Progenitor cell of endocrine pancreas (in vitro differentiated cells): ENCODE measurements around the gene POC1A. TPM values are rescaled to one million over a fixed set of nuclear protein-coding genes. Genes with fewer than 3 reads are reported as not detected.

ENCODE experiments used
- DNase-seq: peaks from one replicate; pipeline ENCODE4 v3.0.0; 2021; ENCODE audit warnings: low spot score; ENCODE audit not compliant: unreplicated experiment
- H3K27ac Mint-ChIP-seq: 2 replicates; pipeline ENCODE4 v1.8.0; 2021; ENCODE audit warnings: mild to moderate bottlenecking, moderate library complexity, mixed read lengths
- H3K27me3 Mint-ChIP-seq: 2 replicates; pipeline ENCODE4 v1.8.0; 2021; ENCODE audit warnings: mixed read lengths
- H3K36me3 Mint-ChIP-seq: 2 replicates; pipeline ENCODE4 v1.8.0; 2022; ENCODE audit warnings: mixed read lengths; ENCODE audit not compliant: insufficient read depth
- H3K4me1 Mint-ChIP-seq: 2 replicates; pipeline ENCODE4 v1.8.0; 2021; ENCODE audit warnings: low read depth, mixed read lengths
- H3K4me3 Mint-ChIP-seq: 2 replicates; pipeline ENCODE4 v1.8.0; 2021; ENCODE audit warnings: low read depth, mild to moderate bottlenecking, moderate library complexity, mixed read lengths
- H3K9me3 Mint-ChIP-seq: 2 replicates; pipeline ENCODE4 v1.8.0; 2021; ENCODE audit warnings: low read depth, mixed read lengths
- CTCF ChIP-seq: fragments of 200-600 bp; sonication (generic); IDR thresholded peaks from one replicate; pipeline ENCODE4 v1.5.0; 2021; ENCODE audit warnings: antibody characterized with exemption, mild to moderate bottlenecking; ENCODE audit not compliant: unreplicated experiment
- total RNA-seq: library from RNA; stranded (reverse); gene quantifications from 2 replicates; pipeline ENCODE4 v1.2.1, GENCODE V29; 2021

The POC1A gene
- total RNA-seq, 1 donor from 2014 or later: 14.5 TPM

DNA sequence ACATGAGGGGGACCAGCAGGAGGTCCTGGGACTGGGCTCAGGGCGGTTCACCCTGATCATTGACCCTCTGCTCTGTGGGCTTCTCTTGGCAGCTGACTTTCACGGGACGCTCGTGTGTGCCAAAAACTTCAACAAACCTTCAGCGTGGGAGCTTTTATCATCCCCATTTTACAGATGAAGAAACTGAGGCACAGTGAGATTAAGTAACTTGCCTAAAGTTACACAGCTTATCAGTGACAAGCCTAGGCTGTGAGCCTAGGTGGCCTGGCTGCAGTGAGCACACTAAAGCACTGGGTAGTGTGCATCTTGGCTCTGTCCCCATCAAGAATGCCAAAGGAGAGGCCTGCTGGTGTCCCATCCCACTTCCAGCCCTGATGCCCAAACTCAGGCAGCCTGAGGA is 74.3 kb downstream of the POC1A start:
- H3K27me3 Mint-ChIP-seq: peaks cover 9% of the 10 kb centered on the region
- no peak overlapping the region for H3K4me3 Mint-ChIP-seq
- H3K27ac Mint-ChIP-seq: no peak overlapping the region
- no peaks in the 10 kb centered on the region for H3K9me3 Mint-ChIP-seq
- TF ChIP-seq CTCF: no peak
- no peak for DNase-seq
- no peaks in the 10 kb centered on the region for H3K36me3 Mint-ChIP-seq
- peaks cover 15% of the 10 kb centered on the region for H3K4me1 Mint-ChIP-seq

GRCh38 chr3:52078781-52079560 is 75.3 kb downstream of the POC1A start:
- Mint-ChIP-seq H3K27me3 (peaks cover 9% of the 10 kb centered on the region), H3K4me1 (peaks cover 15% of the 10 kb centered on the region), H3K27ac (no peak overlapping the region), H3K4me3 (no peak overlapping the region), H3K9me3 (no peaks in the 10 kb centered on the region), H3K36me3 (no peaks in the 10 kb centered on the region)
- no peak for DNase-seq
- TF ChIP-seq CTCF: no peak

DNA sequence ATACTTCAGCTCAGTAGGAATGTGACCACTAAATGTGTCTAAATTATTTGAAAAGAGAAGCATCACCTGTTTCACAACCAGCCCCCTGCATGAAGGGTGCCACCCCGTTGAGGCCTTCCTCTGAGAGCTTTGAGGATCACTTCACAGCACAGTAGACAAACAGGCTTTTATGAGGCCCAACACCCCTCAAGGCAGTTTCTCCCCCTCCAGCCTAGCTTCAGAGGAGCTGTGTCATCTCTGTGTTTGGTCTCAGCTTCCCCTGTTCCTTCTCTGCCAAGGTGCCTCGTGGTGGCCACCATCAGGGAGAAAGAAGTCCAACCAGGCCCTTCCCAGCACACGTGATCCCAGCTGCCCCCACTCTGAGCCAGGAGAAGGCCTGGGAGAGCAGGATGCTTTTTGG is 76.3 kb downstream of the POC1A start:
- no peak overlapping the region for H3K4me3 Mint-ChIP-seq
- no peaks in the 10 kb centered on the region for H3K9me3 Mint-ChIP-seq
- DNase-seq: no peak
- TF ChIP-seq CTCF: no peak
- H3K4me1 Mint-ChIP-seq: peaks cover 15% of the 10 kb centered on the region
- no peaks in the 10 kb centered on the region for H3K36me3 Mint-ChIP-seq
- H3K27me3 Mint-ChIP-seq: peaks cover 3% of the 10 kb centered on the region
- H3K27ac Mint-ChIP-seq: no peak overlapping the region

DNA sequence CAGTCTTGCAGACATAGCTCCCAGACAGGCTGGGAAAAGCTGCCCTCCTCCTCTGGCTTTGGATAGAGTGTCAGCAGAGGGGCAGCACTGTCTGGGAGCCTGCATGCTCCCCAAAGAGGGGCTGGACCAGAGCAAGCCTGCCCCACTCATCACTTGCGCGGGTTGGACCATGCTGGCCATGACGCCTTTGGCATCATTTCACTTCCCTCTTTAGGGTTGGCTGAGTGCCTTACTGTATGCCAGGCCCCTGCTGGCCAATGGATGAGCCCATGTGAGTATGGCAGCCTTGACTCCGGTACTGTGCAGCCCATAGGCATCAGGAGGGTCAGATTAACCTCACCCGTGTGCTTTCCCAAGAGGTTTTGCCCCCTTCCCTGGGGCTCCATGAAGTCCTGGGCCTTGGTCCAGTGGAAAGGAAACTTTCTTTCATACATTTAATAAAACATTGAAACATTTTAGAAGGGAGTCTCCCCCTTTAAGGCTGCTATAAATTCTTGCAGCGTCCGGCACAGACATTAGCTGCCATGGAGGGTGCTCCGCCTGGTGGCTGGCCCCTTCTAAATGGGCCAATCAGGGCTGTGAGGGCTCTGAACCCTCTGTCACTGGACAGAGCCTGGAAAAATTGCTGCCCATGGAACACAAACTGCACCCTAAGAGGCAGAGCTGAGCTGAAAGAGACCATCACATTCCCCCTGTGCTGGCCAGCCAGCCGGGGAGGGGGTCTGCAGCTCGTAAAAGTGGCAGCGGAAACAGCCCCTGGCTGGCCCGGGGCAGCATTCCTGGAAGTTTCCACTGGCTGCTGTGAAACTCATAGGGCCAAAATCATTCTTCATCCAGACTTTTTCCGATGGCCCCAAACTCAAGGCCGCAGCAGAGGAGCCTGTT is 77.1 kb downstream of the POC1A start:
- TF ChIP-seq CTCF: no peak
- Mint-ChIP-seq H3K36me3 (no peaks in the 10 kb centered on the region), H3K27ac (no peak overlapping the region), H3K27me3 (peaks cover 3% of the 10 kb centered on the region), H3K4me3 (no peak overlapping the region), H3K9me3 (no peaks in the 10 kb centered on the region), H3K4me1 (peaks cover 15% of the 10 kb centered on the region)
- no peak for DNase-seq

GRCh38 chr3:52073490-52073889 is 80.7 kb downstream of the POC1A start:
- no peak for TF ChIP-seq CTCF
- H3K9me3 Mint-ChIP-seq: no peaks in the 10 kb centered on the region
- no peak overlapping the region for H3K4me3 Mint-ChIP-seq
- no peak overlapping the region for H3K27ac Mint-ChIP-seq
- no peaks in the 10 kb centered on the region for H3K27me3 Mint-ChIP-seq
- no peak for DNase-seq
- no peaks in the 10 kb centered on the region for H3K36me3 Mint-ChIP-seq
- no peaks in the 10 kb centered on the region for H3K4me1 Mint-ChIP-seq
